Endothelial cell of umbilical vein (primary cell): ENCODE measurements around the gene EDRF1. TPM values are rescaled to one million over a fixed set of nuclear protein-coding genes. Genes with fewer than 3 reads are reported as not detected.

Source experiments
- BruUV-seq: library from RNA; stranded (reverse); fragments of 400-500 nt; replicated peaks from 2 replicates; lab custom pipeline; 2021; lab: Mats Ljungman, UMichigan
- CTCF ChIA-PET: fragments of 300-600, 350-600 bp; sonication (Branson Sonifier 250); formaldehyde crosslinking; loops from one replicate; lab custom pipeline; 2021; ENCODE audit warnings: antibody characterized with exemption, inconsistent platforms; lab: Charles Lee
- POLR2A ChIA-PET: fragments of 300-600, 350-600 bp; sonication (Branson Sonifier 250); formaldehyde crosslinking; loops from one replicate; lab custom pipeline; 2021; ENCODE audit warnings: antibody characterized with exemption, inconsistent platforms; lab: Charles Lee
- DNase-seq: peaks from one replicate; pipeline ENCODE4 v3.0.0-alpha.2; 2011; ENCODE audit warnings: low read depth, low spot score
- FAIRE-seq: peaks from 2 replicates; lab custom pipeline; 2011; peaks lifted over from hg19 to GRCh38; lab: Jason Lieb, UNC
- H2AFZ ChIP-seq: 2 replicates; pipeline ENCODE4 v1.6.0; 2012; ENCODE audit warnings: low read depth, low read length, control low read depth, inconsistent platforms
- H3K27ac ChIP-seq: 2 replicates; pipeline ENCODE4 v1.5.1; 2011; ENCODE audit warnings: low read depth, mild to moderate bottlenecking, control low read depth, low read length, moderate library complexity; ENCODE audit not compliant: insufficient read depth
- H3K27me3 ChIP-seq, 2 experiments: 2 replicates each; pipeline versions ENCODE4 v1.6.0 to v1.6.1; 2011; ENCODE audit warnings: low read length in 2 of 2, mixed read lengths in 1 of 2; ENCODE audit not compliant: control insufficient read depth in 2 of 2, insufficient read depth in 2 of 2
- H3K36me3 ChIP-seq, 2 experiments: 2 replicates in 1 of 2; 3 replicates in 1 of 2; pipeline ENCODE4 v1.5.1; 2011; ENCODE audit warnings: low read length in 2 of 2, mild to moderate bottlenecking in 1 of 2, moderate library complexity in 1 of 2; ENCODE audit not compliant: control insufficient read depth in 2 of 2, insufficient read depth in 2 of 2; ENCODE audit errors: extremely low read depth in 1 of 2
- H3K4me1 ChIP-seq: 3 replicates; pipeline ENCODE4 v1.5.1; 2011; ENCODE audit warnings: mild to moderate bottlenecking, low read length; ENCODE audit not compliant: control insufficient read depth, insufficient read depth; ENCODE audit errors: extremely low read depth
- H3K4me2 ChIP-seq: 2 replicates; pipeline ENCODE4 v1.6.1; 2011; ENCODE audit warnings: low read length, control low read depth, mixed read lengths; ENCODE audit not compliant: insufficient read depth
- H3K4me3 ChIP-seq, 3 experiments: fragments of 200-600 bp in 1 of 3; sonication (generic), shearing (Covaris generic) in 1 of 3; replicated peaks in 1 of 3; 2 replicates each; pipeline ENCODE4 v1.5.1; 2011 to 2016; ENCODE audit warnings: control low read depth in 3 of 3, low read length in 3 of 3, mild to moderate bottlenecking in 2 of 3, inconsistent platforms in 1 of 3, low read depth in 1 of 3, moderate library complexity in 1 of 3; ENCODE audit not compliant: insufficient read depth in 1 of 3
- H3K79me2 ChIP-seq: 2 replicates; pipeline ENCODE4 v1.6.0; 2012; ENCODE audit warnings: low read length, inconsistent platforms; ENCODE audit not compliant: control insufficient read depth, insufficient read depth
- H3K9ac ChIP-seq: replicated peaks from 2 replicates; pipeline ENCODE3; 2011; ENCODE audit warnings: low read length, control low read depth; ENCODE audit not compliant: insufficient read depth; ENCODE audit errors: extremely low read depth
- H3K9me1 ChIP-seq: replicated peaks from 3 replicates; pipeline ENCODE4 v1.6.0; 2011; ENCODE audit warnings: mild to moderate bottlenecking, low read length; ENCODE audit not compliant: control insufficient read depth, insufficient read depth; ENCODE audit errors: extremely low read depth
- H3K9me3 ChIP-seq: replicated peaks from 2 replicates; pipeline ENCODE4 v1.5.1; 2012; ENCODE audit warnings: low read length, inconsistent platforms; ENCODE audit not compliant: control insufficient read depth, insufficient read depth
- H4K20me1 ChIP-seq: replicated peaks from 2 replicates; pipeline ENCODE3; 2011; ENCODE audit warnings: mild to moderate bottlenecking, low read length; ENCODE audit not compliant: control insufficient read depth, insufficient read depth; ENCODE audit errors: extremely low read depth
- CTCF ChIP-seq, 2 donors: IDR thresholded peaks; 1 replicate in 1 of 2; 2 replicates in 1 of 2; pipeline ENCODE4 v1.5.1; 2011; ENCODE audit warnings: low read length in 2 of 2, mild to moderate bottlenecking in 2 of 2, moderate library complexity in 2 of 2, control low read depth in 1 of 2, inconsistent platforms in 1 of 2, low read depth in 1 of 2; ENCODE audit not compliant: insufficient read depth in 1 of 2; ENCODE audit errors: extremely low read depth in 1 of 2
- EZH2 ChIP-seq: IDR thresholded peaks from 2 replicates; pipeline ENCODE4 v1.6.1; 2012; ENCODE audit warnings: borderline replicate concordance, low read depth, mild to moderate bottlenecking, moderate library complexity, low read length, inconsistent platforms; ENCODE audit not compliant: severe bottlenecking
- FOS ChIP-seq: IDR thresholded peaks from 2 replicates; pipeline ENCODE4 v1.6.1; 2011; ENCODE audit warnings: mild to moderate bottlenecking, low read length, moderate library complexity, borderline replicate concordance; ENCODE audit not compliant: insufficient read depth
- JUN ChIP-seq: IDR thresholded peaks from 2 replicates; pipeline ENCODE4 v1.6.1; 2011; ENCODE audit warnings: borderline replicate concordance, low read depth; ENCODE audit not compliant: insufficient read length, insufficient read depth
- MAX ChIP-seq: IDR thresholded peaks from 2 replicates; pipeline ENCODE4 v1.6.1; 2011; ENCODE audit not compliant: insufficient read depth, insufficient read length
- MYC ChIP-seq: IDR thresholded peaks from one replicate; pipeline ENCODE4 v1.6.1; 2011; ENCODE audit warnings: mild to moderate bottlenecking, low read depth, low read length
- POLR2A ChIP-seq: IDR thresholded peaks from 2 replicates; pipeline ENCODE4 v1.6.1; 2012; ENCODE audit warnings: low read depth, mild to moderate bottlenecking, control low read depth, low read length
- POLR2AphosphoS5 ChIP-seq: IDR thresholded peaks from 2 replicates; pipeline ENCODE4 v1.6.1; 2012; ENCODE audit warnings: low read depth, mild to moderate bottlenecking, control low read depth, low read length, moderate library complexity; ENCODE audit not compliant: insufficient read depth
- dilution Hi-C: fragments of 300-500 bp; cut with MboI; formaldehyde crosslinking; loops from one replicate; pipeline ENCODE4 v1.15.0; 2019; ENCODE audit warnings: low sequenced_read_pairs; ENCODE audit not compliant: extremely low pct_ligation_motif_present
- intact Hi-C: fragments of 100-400 bp; cut with micrococcal nuclease; formaldehyde crosslinking; loops from one replicate; pipeline ENCODE4 v1.10.0; 2022
- polyA plus RNA-seq, 4 experiments: library from polyadenylated mRNA; depleted of rRNA in 3 of 4; stranded (reverse) in 3 of 4; unstranded in 1 of 4; fragments of >200 nt; gene quantifications; 2 replicates each; pipeline versions ENCODE4 v1.2.1 to v1.2.3, GENCODE V29; 2011 to 2012; ENCODE audit warnings: missing spikeins in 1 of 4
- total RNA-seq: library from RNA; stranded (reverse); gene quantifications from 2 replicates; pipeline ENCODE4 v1.2.3, GENCODE V29; 2021

Gene EDRF1
- total and polyA plus RNA-seq, 2 donors (not counting 3 experiments of a cell fraction or from before 2014, with no cell fraction given), result 11.6 to 27.8 TPM

DNA sequence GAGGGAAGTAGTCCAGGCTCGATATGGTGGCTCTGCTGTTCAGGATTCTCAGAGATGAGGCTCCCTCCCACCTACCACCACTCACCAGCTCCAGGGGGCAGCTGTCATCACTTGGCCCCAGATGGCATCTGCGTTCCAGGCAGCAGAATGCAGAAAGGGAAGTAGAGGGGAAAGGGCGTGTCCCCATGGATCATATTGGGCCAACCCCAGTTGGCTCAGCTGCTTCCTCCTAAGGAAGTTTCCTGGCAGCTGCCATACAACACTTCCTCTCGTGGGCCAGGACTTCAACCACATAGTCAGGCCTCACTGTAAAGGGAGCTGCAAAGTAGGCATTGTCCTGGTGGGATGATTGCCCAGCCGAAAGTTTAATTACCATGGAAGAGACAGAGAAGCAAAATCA, 34.9 kb upstream of the EDRF1 start:
- Histone ChIP-seq H3K79me2 (no peaks in the 10 kb centered on the region), H3K9me1 (no peaks in the 10 kb centered on the region), H3K4me2 (no peak overlapping the region), H2AFZ (no peak overlapping the region), H3K27me3 (no peaks in the 10 kb centered on the region), H3K4me3 (no peak overlapping the region), H3K9me3 (no peaks in the 10 kb centered on the region), H3K36me3 (no peaks in the 10 kb centered on the region), H3K27ac (no peak overlapping the region), H3K9ac (no peak overlapping the region), H4K20me1 (no peaks in the 10 kb centered on the region), H3K4me1 (peaks cover 10% of the 10 kb centered on the region)
- intact Hi-C loops (no loop called here), dilution Hi-C loops (no loop called here)
- CTCF ChIA-PET, result no interaction called here
- POLR2A ChIA-PET, result no interaction called here
- TF ChIP-seq FOS (no peak), POLR2AphosphoS5 (no peak), MAX (no peak), JUN (no peak), MYC (no peak), CTCF (IDR thresholded peaks at IDR 0.05; ENCODE audit: extremely low read depth in 1 of 2, insufficient read depth in 1 of 2, low read depth in 1 of 2, low read length in 2 of 2) (no peak), EZH2 (no peak), POLR2A (no peak)
- FAIRE-seq (no peak), DNase-seq (no peak)
- BruUV-seq, result no TSS peak
